DOHH2 (cell line): ENCODE data around the gene CHN2.
"Not testable (repeated sequence)": the region's sequence is repeated elsewhere in the genome, so short reads cannot be mapped to it uniquely, and the experiment has no call there.

Experiments used
- H3F3A ChIP-seq: fragments of 200-600 bp; sonication (generic), shearing (Covaris generic); 2 replicates; pipeline ENCODE4 v1.6.0; 2016; ENCODE audit warnings: antibody characterized with exemption, mild to moderate bottlenecking; ENCODE audit not compliant: control insufficient read depth, insufficient read depth
- H3K27ac ChIP-seq: fragments of 200-600 bp; sonication (generic); 2 replicates; pipeline ENCODE4 v1.5.1; 2014; ENCODE audit warnings: low read depth, mild to moderate bottlenecking, low read length, moderate library complexity
- H3K27me3 ChIP-seq: fragments of 200-600 bp; sonication (generic); 2 replicates; pipeline ENCODE4 v1.6.1; 2014; ENCODE audit warnings: mild to moderate bottlenecking, low read length, mixed read lengths; ENCODE audit not compliant: control insufficient read depth
- H3K36me3 ChIP-seq: fragments of 200-600 bp; sonication (generic); 2 replicates; pipeline ENCODE4 v1.6.1; 2014; ENCODE audit warnings: mild to moderate bottlenecking, low read length, moderate library complexity, mixed read lengths; ENCODE audit not compliant: control insufficient read depth
- H3K4me1 ChIP-seq: fragments of 200-600 bp; sonication (generic); 2 replicates; pipeline ENCODE4 v1.6.1; 2014; ENCODE audit warnings: mild to moderate bottlenecking, low read length, mixed read lengths; ENCODE audit not compliant: control insufficient read depth
- H3K4me2 ChIP-seq: fragments of 200-600 bp; sonication (generic); 2 replicates; pipeline ENCODE4 v1.6.0; 2014; ENCODE audit warnings: mild to moderate bottlenecking, low read length, moderate library complexity
- H3K4me3 ChIP-seq: fragments of 200-600 bp; sonication (generic); 2 replicates; pipeline ENCODE4 v1.5.1; 2014; ENCODE audit warnings: mild to moderate bottlenecking, low read length, mixed read lengths
- H3K79me2 ChIP-seq: fragments of 200-600 bp; sonication (generic); 2 replicates; pipeline ENCODE4 v1.6.1; 2014; ENCODE audit warnings: mild to moderate bottlenecking, low read length, mixed read lengths; ENCODE audit not compliant: control insufficient read depth
- H3K9me2 ChIP-seq: fragments of 200-600 bp; sonication (generic); replicated peaks from 2 replicates; pipeline ENCODE4 v1.6.1; 2014; ENCODE audit warnings: mild to moderate bottlenecking, low read length, mixed read lengths; ENCODE audit not compliant: control insufficient read depth
- H3K9me3 ChIP-seq: fragments of 200-600 bp; sonication (generic); 2 replicates; pipeline ENCODE4 v1.6.1; 2014; ENCODE audit warnings: antibody characterized with exemption, low read length, mixed read lengths; ENCODE audit not compliant: control insufficient read depth, insufficient read depth
- H4K20me1 ChIP-seq: fragments of 200-600 bp; sonication (generic); 2 replicates; pipeline ENCODE4 v1.6.0; 2014; ENCODE audit warnings: low read depth, mild to moderate bottlenecking, antibody characterized with exemption, low read length, moderate library complexity; ENCODE audit not compliant: control insufficient read depth, insufficient read depth
- EZH2phosphoT487 ChIP-seq: fragments of 200-600 bp; sonication (generic); IDR thresholded peaks from 2 replicates; pipeline ENCODE4 v1.6.1; 2017; ENCODE audit warnings: borderline replicate concordance, mild to moderate bottlenecking, antibody characterized with exemption, low read length, moderate library complexity, mixed read lengths
- TF ChIP-seq, protein P1 (sequence below): fragments of 200-600 bp; sonication (generic); IDR thresholded peaks from one replicate; pipeline ENCODE4 v1.5.1; 2014; ENCODE audit warnings: antibody characterized with exemption, mild to moderate bottlenecking, low read depth, low read length; ENCODE audit not compliant: poor library complexity, severe bottlenecking

CHN2 gene

DNA sequence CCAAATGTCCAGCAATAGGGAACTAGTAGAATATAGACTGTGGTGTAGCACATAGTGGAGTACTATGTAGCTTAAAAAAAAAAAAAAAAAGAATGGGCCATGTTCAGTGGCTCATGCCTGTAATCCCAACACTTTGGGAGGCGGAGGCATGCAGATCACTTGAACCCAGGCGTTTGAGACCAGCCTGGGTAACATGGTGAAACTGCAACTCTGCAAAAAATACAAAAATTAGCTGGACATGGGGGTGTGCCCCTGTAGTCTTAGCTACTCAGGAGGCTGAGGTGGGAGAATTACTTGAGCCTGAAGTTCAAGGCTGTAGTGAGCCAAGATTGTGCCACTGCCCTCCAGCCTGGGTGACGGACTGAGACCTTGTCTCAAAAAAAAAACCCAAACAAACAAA is 64.4 kb downstream of the CHN2 start:
- no peaks in the 10 kb centered on the region for H3K9me3 ChIP-seq
- no peaks in the 10 kb centered on the region for H3K79me2 ChIP-seq
- H3K4me3 ChIP-seq: no peak overlapping the region
- no peaks in the 10 kb centered on the region for H3F3A ChIP-seq
- no peak overlapping the region for H3K4me2 ChIP-seq
- H3K9me2 ChIP-seq: no peaks in the 10 kb centered on the region
- H3K36me3 ChIP-seq: no peaks in the 10 kb centered on the region
- H3K27ac ChIP-seq: no peak overlapping the region
- H3K4me1 ChIP-seq: no peaks in the 10 kb centered on the region
- no peaks in the 10 kb centered on the region for H4K20me1 ChIP-seq
- TF ChIP-seq EZH2phosphoT487: no peak
- TF ChIP-seq, protein P1, sequence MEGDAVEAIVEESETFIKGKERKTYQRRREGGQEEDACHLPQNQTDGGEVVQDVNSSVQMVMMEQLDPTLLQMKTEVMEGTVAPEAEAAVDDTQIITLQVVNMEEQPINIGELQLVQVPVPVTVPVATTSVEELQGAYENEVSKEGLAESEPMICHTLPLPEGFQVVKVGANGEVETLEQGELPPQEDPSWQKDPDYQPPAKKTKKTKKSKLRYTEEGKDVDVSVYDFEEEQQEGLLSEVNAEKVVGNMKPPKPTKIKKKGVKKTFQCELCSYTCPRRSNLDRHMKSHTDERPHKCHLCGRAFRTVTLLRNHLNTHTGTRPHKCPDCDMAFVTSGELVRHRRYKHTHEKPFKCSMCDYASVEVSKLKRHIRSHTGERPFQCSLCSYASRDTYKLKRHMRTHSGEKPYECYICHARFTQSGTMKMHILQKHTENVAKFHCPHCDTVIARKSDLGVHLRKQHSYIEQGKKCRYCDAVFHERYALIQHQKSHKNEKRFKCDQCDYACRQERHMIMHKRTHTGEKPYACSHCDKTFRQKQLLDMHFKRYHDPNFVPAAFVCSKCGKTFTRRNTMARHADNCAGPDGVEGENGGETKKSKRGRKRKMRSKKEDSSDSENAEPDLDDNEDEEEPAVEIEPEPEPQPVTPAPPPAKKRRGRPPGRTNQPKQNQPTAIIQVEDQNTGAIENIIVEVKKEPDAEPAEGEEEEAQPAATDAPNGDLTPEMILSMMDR: no peak
- H3K27me3 ChIP-seq: no peaks in the 10 kb centered on the region

DNA sequence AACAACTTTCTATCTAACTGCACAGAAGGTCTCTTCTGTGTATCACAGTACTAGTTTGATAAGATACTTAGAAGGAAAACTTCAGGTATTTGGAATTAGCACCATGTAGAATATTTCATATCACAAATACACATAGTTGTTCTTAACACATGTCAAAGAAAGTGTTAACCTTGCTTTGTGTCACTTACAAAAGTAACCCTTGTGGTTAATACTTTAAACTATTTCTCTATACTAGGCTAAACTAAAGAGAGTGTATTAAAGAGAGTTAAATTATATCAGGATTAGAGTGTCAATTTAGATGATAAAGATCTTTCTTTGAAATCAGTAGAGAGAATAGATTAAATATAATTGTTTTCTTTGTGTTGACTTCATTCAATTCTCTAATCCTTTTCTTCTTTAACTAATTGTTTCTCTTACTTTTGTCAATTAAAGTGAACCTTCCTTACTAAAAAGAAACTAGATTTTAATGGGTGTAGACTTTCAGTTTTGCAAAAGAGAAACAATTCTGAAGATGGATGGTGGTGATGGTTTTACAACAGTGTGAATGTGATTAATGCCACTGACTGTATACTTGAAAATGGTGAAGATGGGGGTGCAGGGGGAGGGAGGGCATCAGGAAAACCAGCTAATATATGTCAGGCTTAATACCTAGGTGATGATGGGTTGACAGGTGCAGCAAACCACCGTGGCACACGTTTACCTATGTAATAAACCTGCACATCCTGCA is 67.8 kb downstream of the CHN2 start:
- Histone ChIP-seq H3K4me2 (no peak overlapping the region), H3K4me1 (no peaks in the 10 kb centered on the region), H3K79me2 (no peaks in the 10 kb centered on the region), H3K27ac (no peak overlapping the region), H3K36me3 (no peaks in the 10 kb centered on the region), H3K9me3 (no peaks in the 10 kb centered on the region), H3K27me3 (no peaks in the 10 kb centered on the region), H3K9me2 (no peaks in the 10 kb centered on the region), H4K20me1 (no peaks in the 10 kb centered on the region), H3K4me3 (no peak overlapping the region), H3F3A (no peaks in the 10 kb centered on the region)
- TF ChIP-seq, protein P1: no peak
- TF ChIP-seq EZH2phosphoT487: no peak

DNA sequence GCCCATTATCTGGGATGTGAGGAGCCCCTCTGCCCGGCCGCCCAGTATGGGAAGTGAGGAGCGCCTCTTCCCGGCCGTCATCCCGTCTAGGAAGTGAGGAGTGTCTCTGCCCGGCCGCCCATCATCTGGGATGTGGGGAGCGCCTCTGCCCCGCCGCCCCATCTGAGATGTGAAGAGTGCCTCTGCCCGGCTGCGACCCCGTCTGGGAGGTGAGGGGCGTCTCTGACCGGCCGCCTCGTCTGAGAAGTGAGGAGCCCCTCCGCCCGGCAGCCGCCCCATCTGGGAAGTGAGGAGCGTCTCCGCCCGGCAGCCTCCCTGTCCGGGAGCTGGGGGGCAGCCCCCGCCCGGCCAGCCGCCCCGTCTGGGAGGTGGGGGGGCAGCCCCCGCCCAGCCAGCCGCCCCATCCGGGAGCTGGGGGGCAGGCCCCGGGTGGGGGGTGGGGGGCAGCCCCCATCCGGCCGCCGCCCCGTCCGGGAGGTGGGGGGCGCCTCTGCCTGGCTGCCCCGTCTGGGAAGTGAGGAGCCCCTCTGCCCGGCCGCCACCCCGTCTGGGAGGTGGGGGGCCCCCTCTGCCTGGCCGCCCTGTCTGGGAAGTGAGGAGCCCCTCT is 69.1 kb downstream of the CHN2 start:
- not testable (repeated sequence) for H3K79me2 ChIP-seq, H3K9me3 ChIP-seq, H3K36me3 ChIP-seq, H3K4me1 ChIP-seq, H3K4me2 ChIP-seq, H3K4me3 ChIP-seq, H4K20me1 ChIP-seq, H3K27ac ChIP-seq, H3K27me3 ChIP-seq, H3F3A ChIP-seq, H3K9me2 ChIP-seq

DNA sequence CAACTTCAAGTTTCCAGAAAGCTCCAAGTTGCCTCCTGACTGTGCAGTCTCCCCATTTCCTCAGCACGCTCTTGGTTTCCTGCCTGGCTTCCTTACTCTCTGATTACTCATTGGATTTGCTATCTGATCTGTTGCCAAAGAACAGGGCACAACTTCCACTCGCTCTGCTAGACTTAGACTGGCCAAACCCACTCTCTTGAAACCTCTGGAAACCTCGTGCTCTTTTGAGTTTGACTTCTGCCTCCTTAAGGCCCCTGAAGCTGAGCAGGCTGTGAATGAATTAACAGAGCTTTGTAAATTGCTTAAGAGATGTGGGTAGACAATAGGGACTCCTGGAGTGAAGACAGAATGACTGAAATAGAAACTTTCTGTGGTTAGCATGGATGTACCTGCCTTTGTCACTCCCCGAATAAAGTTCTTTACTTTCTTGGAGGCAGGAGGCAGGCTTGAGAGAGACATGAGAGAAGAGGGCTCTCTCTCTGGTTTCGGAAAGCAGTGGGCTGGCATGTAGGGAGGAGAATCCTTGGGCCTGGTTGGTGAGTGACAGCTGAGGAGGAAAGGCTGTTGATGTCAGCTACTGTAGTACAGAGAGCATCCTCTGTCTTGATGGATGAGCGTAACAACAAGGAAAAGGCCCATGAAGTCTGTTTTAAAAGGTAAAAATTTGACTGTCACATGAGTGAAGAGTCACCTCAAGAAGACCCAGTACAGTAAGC is 70.8 kb downstream of the CHN2 start:
- Histone ChIP-seq H3K36me3 (no peaks in the 10 kb centered on the region), H3K27ac (no peak overlapping the region), H3F3A (no peaks in the 10 kb centered on the region), H3K4me3 (no peak overlapping the region), H3K9me2 (no peaks in the 10 kb centered on the region), H3K27me3 (no peaks in the 10 kb centered on the region), H4K20me1 (no peaks in the 10 kb centered on the region), H3K79me2 (no peaks in the 10 kb centered on the region), H3K4me2 (no peak overlapping the region), H3K4me1 (no peaks in the 10 kb centered on the region), H3K9me3 (no peaks in the 10 kb centered on the region)
- TF ChIP-seq EZH2phosphoT487: no peak
- TF ChIP-seq, protein P1: no peak
